ENCODE data around the gene PHC3.
A peak's percentile ranks its signal among the peaks of the same experiment; 100 is the strongest.

PHC3 gene

GRCh38 chr3:170080605-170081004 lies 100.9 kb downstream of the PHC3 start:
- FAIRE-seq (no peak), DNase-seq (ENCODE audit: insufficient read length, low spot score) (no peak)

DNA sequence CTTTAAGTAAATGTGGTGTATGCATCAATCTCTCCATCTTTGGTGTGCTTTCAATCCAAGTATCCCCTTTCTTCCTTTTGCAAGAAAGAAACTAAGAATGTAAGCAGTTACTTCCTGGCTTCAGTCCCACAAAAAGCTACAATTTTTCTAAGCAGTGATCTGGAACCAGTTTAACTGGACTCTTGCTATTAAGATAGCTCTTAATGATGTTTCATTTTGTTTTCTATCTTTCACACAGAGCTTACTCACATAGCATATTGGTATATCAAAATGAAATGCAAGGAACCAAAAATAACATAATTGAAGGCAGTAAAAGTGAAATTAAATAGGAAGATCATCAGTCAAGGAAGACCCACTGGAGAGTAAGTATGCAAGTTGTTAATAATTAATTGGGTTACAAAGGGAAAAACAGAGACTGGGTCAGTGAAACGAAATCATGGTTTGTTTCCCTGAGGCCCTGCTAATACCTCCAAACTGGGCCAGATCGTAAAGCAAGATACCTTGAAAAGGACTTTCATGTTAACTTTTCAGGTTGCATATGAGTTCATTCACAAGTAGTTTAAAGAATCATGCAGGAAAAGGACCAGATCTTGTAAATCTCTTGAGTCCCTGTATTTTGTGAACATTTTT lies 101.9 kb downstream of the PHC3 start:
- DNase-seq (ENCODE audit: insufficient read length, low spot score) (no peak), FAIRE-seq (no peak)

GRCh38 chr3:170078620-170079281 lies 102.8 kb downstream of the PHC3 start:
- FAIRE-seq (no peak), DNase-seq (ENCODE audit: insufficient read length, low spot score) (no peak)

DNA sequence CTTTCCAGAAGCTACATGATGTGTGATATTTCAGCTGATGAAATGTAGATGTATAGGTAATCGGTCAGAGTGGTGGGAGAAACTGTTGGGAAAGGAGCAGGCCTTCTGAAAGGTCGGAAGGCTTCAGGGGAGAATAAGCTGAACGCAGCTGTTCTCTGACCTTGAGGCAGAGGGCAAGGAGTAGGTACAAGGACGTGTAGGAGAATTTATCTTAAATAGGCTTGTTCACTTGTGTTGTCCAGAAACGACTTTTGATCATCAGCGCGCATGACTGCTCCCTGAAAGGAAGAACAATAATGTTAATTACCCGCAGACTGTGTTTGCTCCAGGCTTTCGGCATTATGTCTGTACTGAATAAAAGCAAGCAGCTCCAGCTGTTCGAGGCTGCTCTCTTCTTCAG lies 104.2 kb downstream of the PHC3 start:
- DNase-seq (ENCODE audit: insufficient read length, low spot score) (no peak), FAIRE-seq (no peak)

GRCh38 chr3:170076715-170077238 lies 104.8 kb downstream of the PHC3 start:
- FAIRE-seq: no peak
- DNase-seq (ENCODE audit: insufficient read length, low spot score): no peak

DNA sequence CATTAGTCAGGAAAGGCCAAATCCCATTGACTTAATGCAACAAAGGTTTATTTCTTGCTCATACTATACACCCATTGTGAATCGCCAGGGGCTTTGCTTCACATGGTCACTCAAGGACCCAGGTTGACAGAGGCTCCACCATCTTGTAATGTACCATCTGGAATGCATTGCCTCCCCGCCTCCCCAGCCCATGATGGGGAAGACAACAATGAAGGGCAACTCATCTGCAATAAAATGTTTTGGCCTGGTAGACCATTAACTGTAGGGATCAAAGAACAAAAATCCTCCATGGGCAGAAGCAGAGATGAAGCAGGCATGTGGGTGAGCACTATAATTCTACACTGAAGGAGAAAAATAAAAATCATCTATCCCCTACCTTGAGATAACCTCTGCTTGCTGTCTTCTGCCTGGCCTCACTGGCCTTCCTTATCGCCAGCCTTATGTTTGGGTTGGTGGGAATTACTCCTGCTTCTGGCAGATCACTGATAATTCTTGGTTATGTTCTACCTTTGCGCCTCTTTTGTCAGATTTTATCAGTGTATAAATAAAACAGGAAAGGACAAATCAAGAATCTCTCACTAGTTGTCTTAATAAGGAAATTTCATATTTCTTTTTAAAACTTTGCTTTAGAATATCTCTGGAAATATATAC lies 106.0 kb downstream of the PHC3 start:
- DNase-seq (ENCODE audit: insufficient read length, low spot score) (no peak), FAIRE-seq (no peak)

GRCh38 chr3:170064108-170064507 lies 117.4 kb downstream of the PHC3 start:
- no peak for DNase-seq (ENCODE audit: insufficient read length, low spot score)
- FAIRE-seq: no peak

- DNase-seq (ENCODE audit: insufficient read length, low spot score): no peak
- no peak for FAIRE-seq
Observed at GRCh38 chr3:170063691-170064090, 117.8 kb downstream of the PHC3 start.

GRCh38 chr3:170062769-170063168 lies 118.8 kb downstream of the PHC3 start:
- FAIRE-seq: no peak

DNA sequence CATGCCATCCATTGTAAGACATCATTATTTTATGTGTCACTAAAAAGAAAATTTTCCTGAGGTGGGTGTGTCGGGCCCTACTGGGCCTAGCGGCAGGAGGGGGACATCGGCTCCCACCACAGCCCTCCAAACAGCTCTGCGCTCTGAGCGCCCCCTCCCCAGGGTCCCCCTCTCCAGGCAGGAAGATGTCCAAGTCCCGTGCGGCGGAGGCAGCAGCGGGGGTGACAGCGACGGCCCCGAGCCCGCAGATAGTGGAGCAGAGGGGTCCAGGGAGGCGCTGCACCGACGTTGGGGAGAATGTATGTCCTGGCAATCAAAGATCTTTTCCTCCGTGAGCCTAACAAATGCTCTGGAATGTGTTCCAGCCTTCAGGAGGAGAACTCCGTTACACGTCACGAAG lies 119.5 kb downstream of the PHC3 start:
- no peak for DNase-seq (ENCODE audit: insufficient read length, low spot score)
- FAIRE-seq: no peak

More at GRCh38 chr3:170062769-170063168, 118.8 kb downstream of the PHC3 start:
- no peak for DNase-seq (ENCODE audit: insufficient read length, low spot score)

- FAIRE-seq (no peak), DNase-seq (ENCODE audit: insufficient read length, low spot score) (no peak)
Observed at GRCh38 chr3:170059447-170059846, 122.1 kb downstream of the PHC3 start.

- no peak for DNase-seq (ENCODE audit: insufficient read length, low spot score)
- no peak for FAIRE-seq
Observed at GRCh38 chr3:170058127-170058526, 123.4 kb downstream of the PHC3 start.

- FAIRE-seq (no peak), DNase-seq (ENCODE audit: insufficient read length, low spot score) (no peak)
Observed at GRCh38 chr3:170057550-170057949, 124.0 kb downstream of the PHC3 start.

DNA sequence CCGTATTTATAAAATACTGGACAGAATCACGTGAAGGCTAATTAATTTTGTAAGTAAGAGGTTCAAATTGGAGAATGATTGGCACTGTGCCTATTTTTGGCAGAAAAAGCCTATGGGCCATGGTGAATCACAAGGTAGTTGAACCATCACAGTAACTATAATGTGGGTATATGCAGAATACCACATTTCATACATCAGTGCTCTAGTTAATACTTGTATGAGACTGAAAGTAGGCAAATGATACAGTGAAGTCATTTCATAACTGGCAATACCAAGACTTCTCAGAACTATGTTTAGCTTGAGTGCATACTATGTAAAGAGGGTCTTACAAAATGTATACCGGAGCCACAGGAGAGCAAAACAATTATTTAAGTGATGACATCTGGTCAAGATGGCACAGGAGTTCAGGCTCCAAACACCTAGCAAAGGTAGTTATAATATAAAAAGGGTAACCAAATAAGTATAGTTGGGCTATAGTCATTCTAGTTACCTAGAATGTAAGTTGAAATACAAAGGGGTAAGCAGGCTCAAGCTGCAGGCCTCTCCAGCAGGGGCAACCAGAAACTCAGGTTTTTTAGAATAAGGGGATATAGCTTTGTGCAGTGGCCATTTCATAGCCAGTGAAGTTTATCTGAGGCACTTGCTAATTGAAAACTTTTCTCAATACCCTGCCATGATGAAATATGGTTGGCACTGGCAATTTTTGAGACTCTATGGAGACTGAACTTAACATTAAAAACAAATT lies 124.7 kb downstream of the PHC3 start:
- DNase-seq (ENCODE audit: insufficient read length, low spot score) (no peak), FAIRE-seq (no peak)

GRCh38 chr3:170055209-170055608 lies 126.3 kb downstream of the PHC3 start:
- DNase-seq (ENCODE audit: insufficient read length, low spot score) (no peak), FAIRE-seq (no peak)

DNA sequence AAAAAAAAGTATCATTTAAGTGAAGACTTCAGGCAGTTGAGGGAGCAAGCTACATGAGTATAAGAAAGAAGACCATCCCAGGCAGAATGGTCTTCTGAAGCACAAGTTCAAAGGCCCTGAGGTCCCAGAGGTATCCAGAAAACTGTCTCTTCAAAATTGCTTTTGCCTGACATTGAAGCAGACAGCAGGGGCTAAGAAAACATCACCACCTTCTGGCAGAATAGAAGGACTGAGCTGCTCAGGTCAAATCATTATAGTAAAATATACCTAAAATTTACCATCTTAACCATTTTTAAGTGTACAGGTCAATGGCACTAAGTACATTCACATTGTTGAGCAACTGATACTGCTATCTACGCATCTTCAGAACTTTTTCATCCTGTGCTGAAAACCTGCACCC lies 127.3 kb downstream of the PHC3 start:
- no peak for FAIRE-seq
- no peak for DNase-seq (ENCODE audit: insufficient read length, low spot score)

DNA sequence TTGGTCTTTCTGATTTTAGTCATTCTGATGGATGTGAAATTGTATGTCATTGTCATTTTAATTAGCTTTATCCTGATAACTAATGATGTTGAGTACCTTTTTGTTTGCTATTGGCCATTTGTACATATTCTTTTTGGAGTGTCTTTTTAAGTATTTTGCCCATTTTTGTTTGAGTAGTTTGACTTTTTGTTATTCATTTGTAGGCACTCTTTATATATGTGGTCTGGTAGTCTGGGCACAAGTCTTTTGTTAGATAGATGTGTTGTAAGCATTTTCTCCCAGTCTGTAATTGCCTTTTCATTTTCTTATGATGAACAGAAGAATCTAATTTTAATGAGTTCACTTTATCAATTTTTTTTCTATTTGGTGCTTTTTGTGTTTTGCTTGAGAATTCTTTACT lies 129.1 kb downstream of the PHC3 start:
- FAIRE-seq (no peak), DNase-seq (ENCODE audit: insufficient read length, low spot score) (no peak)

- no peak for DNase-seq (ENCODE audit: insufficient read length, low spot score)
Observed at GRCh38 chr3:170050753-170051152, 130.8 kb downstream of the PHC3 start.

DNA sequence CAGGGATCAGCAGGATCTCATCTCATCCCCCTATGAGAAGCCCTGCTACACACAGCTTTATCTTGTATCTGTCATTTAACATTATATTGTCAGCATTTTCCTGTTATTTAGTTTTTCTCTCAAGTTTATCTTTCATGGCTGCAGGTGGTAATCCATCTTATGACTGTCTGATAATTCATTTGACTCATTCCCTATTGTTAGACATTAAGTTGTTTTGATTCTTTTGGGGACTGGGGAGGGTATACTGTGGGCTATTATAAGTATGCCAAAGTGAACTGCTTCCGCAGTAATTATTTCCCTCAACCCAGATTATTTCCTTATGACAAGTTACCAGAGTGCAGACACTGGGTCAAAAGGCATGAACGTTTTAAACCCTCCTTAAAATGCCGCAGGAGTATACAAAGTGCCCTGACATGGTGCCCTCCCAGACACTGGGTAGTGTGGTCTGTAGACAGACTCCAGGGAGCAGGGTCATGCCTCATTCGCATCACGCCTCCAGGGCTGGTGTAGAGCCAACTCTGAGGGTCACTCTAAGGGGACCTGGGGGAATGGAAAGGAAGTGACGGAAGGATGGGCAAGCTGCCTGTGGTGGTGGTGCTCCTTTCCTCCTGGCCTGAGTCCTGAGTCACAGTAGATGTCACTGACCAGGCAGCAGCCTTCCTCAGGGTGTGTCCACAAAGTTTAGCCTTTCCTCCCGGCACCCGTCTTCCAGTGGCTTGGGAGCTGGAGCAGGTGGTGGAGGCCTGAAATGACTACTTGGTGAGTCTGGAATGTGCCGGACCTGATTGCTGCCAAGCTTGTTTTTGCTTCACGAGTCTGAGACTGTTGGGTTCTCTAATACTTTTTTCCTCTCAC lies 132.2 kb downstream of the PHC3 start:
- FAIRE-seq: no peak
- peak; percentile 15 for DNase-seq (ENCODE audit: insufficient read length, low spot score)

More at GRCh38 chr3:170050753-170051152, 130.8 kb downstream of the PHC3 start:
- FAIRE-seq: no peak

- no peak for FAIRE-seq
- no peak for DNase-seq (ENCODE audit: insufficient read length, low spot score)
Observed at GRCh38 chr3:170047133-170047404, 134.5 kb downstream of the PHC3 start.

Measured in HTR-8/SVneo (cell line).